DMS79 treated with DMSO at 0.1 percent for 48 hours (cell line): ENCODE measurements around the gene WDR3.

ENCODE experiments used
- DNase-seq: peaks from one replicate; lab custom pipeline; 2025; lab: John Stamatoyannopoulos, UW

The WDR3 gene

DNA sequence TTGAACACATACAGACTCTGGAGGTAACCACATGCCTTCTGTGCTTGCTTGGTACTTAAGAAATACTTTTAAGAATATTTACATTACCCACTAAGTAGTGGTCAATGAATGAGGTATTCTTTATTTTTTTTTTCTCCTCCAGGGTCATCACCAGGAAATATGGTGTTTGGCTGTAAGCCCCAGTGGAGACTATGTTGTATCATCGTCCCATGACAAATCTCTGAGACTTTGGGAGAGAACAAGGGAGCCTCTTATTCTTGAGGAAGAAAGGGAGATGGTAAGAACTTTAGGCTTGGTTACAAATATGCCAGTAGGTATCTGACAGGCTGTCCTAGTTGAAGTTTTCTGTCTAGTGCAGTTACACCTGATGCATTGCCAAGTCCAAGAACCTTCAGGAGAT, 22.8 kb downstream of the WDR3 start:
- no peak for DNase-seq

DNA sequence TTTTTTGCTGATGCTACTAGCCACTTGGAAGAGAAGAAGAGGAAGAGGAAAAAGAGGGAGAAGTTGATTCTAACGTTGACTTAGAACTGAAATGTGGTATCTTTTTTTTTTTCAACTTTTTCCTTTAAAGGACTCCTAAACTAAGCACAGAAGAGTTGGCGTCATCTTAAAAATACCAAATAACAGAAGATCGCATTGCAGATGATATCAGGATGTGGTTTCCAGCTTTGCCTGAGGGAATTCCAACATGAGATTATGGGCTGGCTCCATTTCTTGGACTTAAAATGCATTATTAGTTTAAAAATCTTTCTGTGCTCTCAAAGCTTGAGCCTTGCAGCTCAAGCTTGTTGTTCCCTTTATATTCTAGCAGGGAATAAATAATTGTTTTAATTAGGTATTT, 29.8 kb downstream of the WDR3 start:
- no peak for DNase-seq

DNA sequence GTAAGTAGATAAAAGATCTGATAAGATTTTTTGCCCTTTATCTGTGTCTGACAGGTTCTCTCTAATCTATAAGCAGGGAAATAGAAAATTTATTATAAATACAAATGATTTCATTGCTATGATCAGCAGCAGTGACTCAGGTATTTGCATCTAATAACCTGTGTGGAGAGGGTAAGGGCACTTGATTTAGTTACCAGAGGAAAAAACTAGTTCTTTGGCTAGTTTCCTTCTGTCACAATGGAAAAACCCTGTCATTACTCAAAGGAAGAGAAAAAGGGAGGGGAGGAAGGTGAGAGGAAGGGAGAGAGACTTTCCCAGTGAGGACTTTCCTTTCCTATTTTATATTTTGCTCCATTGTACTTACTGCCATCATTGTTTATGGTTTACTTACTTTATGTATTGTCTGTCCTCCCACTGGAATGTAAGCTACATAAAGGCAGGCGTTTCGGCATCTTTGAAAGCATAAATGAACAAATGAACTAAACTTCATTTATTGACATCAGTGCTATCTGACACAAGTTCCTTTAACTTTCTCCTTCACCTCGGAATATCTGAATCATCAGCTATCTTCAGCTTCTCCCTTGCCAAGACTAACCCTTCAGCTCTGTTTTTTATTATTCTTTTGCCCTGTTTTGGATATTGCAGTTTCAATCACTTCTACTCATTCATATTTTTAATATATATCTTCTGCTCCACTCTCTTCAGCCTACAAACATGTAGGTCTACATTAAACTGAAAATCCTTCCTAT, 34.9 kb downstream of the WDR3 start:
- DNase-seq = no peak

DNA sequence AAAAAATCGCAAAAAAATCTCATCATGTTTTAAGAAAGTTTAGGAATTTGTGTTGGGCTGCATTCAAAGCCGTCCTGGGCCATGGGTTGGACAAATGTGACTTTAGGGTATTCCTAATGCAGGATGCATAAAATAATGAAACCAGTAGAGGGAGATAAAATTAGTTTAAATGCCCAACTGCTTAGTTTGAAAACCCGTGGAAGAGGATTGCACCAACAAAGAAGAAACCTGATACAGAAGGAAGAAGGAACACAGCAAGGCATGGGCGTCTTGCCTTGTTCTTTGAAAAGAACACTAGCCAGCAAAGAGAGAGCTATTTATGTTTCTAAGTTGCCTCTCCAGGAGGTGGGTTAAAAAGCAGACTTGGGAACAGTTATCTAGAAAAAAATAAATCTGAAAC, 37.9 kb downstream of the WDR3 start:
- DNase-seq = peak; percentile 82

DNA sequence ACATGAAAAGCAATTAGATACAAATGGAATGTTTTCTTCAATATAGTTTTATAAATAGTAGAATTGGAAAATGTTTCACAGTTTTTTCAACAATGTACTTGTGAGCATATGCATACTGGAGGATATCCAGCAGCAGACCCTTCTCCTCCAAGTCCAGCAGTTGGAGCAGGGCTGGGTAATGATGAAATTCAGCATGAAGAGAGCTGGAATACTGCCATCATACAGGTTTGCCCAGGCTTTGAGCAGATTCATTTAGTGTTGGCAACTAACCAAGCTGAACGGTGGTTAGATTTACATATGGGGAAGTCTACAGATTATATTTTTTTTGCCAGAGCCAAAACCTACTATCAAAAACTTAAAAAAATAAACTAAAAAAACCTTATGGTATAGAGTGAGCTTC, 38.3 kb downstream of the WDR3 start:
- peak; percentile 92 for DNase-seq

DNA sequence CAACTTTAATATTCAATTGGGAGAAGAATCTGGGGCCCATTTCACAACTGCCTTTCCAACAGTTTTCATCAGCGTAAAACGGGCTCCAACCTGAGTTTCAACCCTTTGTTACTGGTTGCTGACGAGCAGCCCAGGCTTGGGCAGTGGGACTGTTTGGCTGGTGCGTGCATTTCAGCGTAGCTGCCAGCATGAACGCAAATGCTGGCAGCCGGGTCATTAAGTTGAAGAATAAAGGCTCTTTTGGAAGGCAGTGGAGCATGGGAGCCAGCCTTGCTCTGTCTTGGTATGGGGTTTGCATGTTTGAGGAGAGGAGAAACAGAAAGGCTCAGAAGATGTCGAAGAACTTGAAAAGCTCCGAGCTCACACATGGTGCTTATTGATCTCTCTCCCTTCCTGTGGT, 40.7 kb downstream of the WDR3 start:
- DNase-seq = peak; percentile 92

DNA sequence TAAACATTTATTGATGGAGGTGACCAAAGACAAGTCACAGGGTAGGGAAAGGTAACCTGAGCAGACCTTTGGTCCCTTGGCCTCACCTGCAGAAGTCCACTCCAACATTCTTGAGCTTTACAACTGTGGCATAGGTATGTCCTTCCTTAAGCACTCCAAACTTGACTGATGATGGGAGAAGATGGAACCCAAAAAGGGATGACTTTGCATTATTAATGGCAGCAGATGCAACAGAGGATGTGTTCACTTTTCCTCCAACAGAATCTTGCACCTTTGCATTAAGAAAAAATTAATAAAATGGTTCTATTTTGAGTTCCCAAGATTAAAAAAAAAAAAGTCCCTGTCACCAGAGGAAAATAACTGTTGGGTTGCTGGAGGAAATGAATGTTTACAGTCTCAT, 42.2 kb downstream of the WDR3 start:
- DNase-seq = no peak

DNA sequence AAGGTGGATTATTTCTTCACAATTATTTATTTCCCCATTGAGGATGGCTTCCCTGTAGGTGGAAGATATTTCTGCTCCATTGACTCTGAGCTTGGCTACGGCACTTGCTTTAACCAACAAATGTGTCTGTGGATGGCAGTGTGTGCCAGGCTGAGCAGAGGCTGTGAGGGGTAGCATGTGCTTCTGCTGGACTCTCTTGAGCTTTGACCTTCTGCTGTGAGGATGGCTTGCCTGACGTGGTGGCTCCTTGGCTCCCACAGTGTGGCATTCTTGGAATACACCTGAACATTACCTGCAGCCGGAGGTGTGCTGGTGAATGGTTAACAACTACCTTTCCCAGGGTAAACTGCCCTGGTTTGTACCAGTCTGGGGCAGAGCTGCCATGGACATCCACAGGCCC, 46.8 kb downstream of the WDR3 start:
- DNase-seq = no peak

DNA sequence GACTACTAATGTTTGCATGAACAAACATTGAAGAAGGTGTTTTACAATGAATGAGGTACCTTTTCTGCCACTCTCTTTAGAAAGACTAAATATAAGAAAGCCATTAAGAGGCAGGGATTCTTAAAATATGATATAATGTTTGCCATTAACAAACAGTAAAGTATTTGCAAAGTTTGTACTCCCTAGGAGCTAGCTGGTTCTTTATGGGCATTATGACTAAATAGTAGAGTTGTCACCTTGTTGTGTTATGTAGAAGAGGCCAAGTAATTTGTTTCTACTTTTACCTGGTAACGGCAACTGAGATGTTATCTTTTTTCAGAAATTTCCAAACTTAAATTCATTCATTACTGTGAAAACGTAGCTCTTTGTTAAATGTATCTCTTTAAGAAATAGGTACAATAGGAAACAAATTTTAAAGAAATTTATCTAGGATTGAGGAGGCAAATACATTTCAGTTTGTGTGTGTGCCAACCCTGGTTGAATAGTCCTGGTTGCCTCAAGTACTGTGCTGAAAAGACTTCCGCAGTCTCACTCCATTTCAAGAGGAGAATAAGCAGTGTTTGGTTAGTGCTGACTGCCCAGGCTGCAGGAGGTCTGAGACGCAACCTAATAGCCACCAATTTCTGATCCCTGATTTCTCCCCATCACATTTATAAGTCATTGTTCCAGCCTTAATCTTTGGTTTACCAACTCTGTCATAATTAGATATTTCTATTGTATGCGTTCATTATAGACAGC, 52.1 kb downstream of the WDR3 start:
- peak; percentile 67 for DNase-seq

DNA sequence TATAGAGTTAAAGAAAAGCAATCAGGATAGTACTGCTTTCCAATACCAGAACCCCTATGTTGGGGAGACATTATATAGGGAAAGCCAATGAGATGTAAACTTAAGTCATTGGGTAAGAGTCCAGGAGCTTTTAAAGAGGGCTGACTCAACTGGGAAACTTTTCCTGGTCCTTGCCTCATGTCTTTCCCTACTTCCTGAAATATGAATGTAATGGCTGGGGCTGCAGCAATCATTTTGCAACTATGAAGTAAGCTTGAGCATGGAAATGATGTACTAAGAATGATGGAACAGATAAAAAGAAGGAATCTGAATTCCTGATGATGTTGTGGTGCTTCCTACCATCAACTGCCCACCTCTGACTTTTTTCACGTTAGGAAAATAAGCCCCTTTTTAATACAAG, 55.7 kb downstream of the WDR3 start:
- no peak for DNase-seq

DNA sequence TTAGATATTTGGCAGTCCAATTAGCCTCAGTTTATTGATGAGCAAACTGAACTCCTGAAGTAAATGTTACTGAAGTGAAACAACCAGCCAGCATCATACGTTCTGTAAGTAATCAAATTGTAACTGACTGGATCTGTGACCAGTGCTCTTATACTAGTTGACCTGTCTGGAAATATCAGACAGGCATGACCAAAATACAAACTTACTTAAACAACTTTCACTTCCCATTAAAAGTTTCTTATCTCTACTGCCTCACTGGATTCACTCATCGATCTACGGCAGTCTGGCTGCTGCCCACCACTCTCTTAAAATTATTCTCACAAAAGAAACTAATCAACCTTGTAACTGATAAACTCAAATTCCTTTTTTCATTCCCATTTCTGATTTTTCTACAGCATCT, 56.4 kb downstream of the WDR3 start:
- no peak for DNase-seq

DNA sequence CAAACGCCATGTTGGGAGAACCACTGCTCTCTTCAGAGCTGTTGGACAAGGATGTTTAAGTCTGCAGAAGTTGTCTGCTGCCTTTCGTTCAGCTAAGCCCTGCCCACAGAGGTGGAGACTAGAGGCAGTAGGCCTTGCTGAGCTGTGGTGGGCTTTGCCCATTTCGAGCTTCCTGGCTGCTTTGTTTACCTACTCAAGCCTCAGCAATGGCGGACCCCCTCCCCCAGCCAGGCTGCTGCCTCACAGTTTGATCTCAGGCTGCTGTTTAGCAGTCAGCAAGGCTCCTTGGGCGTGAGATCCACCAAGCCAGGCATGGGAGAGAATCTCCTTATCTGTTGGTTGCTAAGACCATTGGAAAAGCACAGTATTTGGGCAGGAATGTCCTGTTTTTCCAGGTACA, 74.8 kb downstream of the WDR3 start:
- DNase-seq = no peak

DNA sequence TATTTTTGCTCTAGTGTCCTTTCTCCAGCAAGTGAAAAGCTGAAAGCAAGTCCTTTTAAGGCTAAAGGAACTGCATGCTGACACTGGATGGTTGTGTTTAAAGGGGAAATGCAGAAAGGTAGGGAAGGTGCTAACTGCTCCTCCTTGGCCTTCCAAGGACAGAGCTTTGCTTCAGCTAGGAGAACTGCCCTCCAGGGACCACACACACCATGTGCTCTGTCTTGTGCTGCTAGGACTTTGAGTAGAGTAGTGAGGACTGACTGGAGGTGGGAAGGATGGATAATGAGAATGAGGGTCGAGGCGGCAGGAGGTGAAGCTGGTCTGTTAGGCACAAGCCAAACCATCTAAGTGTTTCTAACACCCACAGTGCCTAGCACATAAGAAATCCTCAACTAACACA, 77.9 kb downstream of the WDR3 start:
- no peak for DNase-seq

DNA sequence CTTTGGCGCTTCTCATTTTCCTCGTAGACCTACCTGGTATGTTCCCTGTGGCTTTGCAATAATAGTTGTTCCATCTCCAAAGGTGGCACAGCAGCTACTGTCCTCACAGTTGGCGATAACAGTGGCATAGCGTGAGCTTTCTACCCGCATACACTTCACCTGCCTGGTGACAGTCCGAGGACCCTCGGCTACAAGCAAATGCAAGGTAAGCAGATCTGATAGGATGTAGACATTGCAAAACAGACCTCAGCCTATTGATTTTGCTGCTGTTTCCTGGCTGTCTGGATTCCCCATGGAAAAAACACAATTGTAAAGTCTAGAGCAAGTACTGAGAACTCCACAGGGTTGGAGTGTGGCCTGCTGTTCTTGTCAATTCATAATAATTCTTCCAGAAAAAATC, 78.5 kb downstream of the WDR3 start:
- DNase-seq = no peak

DNA sequence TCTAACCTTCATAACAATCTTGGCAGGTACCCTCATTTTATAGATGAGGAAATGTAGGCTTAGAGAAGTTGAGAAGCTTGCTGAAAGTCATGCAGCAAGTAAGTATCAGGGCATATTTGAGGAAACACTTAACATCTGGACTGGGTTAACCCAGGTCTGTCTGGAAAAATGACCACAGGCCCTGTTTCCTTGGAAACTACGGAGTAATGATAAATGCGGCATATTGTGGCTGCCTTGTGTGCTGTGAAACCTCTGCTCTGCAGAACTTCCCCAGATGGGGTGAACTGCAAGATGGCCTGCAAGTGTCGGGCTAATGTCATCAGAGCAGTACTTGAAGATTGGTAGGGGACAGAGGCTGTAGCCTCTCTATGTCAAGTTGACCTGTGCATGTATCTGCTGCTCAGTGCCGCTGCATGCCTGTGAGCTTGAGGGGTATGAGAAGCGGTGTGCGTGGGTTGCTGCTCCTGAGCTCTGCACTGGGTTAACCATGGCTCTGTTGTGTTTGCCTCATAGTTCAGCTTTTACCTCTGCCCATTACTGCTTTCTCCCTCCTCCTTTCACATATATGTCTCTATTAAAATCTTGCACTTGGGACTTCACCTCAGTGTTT, 83.1 kb downstream of the WDR3 start:
- no peak for DNase-seq

DNA sequence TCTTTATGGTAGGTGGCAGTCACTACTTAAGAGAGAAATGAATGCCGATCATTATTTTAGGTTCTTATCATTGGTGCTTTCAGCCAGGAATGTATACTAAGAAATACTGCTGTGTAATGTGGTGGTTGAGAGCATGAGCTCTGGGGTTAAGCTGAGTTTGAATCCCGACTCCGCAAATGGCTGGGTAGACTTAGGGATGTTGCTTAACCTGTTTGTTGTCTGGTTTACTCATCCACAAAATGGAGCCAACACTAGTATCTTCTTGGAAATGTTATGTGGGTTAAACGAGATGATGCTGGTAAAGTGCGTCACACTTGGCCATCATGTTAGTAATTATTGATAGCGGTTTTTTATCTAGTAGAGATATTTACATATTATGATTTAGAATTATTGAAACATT, 83.8 kb downstream of the WDR3 start:
- no peak for DNase-seq

DNA sequence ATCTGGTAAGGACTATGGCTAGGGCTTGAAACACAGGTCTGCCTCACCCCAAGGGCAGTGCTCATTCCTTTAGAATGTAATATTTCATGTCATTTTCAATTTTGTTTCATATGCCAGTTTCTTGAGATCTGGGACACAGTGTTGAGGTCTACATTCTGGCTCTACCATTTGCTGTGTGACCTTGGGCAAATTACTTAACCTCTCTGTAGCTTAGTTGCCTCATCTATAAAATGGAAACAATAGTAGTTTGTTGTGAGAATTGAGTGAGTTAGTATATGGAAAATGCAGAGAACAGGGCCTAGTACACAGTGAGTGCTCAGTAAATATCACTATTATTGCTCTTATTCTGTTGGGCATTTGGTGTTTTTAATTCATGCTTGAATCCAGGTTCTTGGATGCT, 84.4 kb downstream of the WDR3 start:
- no peak for DNase-seq
